NT2/D1 (cell line): Measurements from ENCODE around the gene CRTAC1.

ENCODE experiments used
- SUZ12 ChIP-seq: IDR thresholded peaks from 2 replicates; pipeline ENCODE4 v1.6.1; 2011; ENCODE audit not compliant: insufficient read length, insufficient read depth; ENCODE audit errors: extremely low read depth
- YY1 ChIP-seq: IDR thresholded peaks from 2 replicates; pipeline ENCODE4 v1.6.1; 2011; ENCODE audit not compliant: insufficient read length, insufficient read depth
- ZNF274 ChIP-seq: IDR thresholded peaks from 2 replicates; pipeline ENCODE4 v1.6.1; 2011; ENCODE audit warnings: mild to moderate bottlenecking, low read depth, low read length

GRCh38 chr10:98019784-98020183 lies 10.6 kb downstream of the CRTAC1 start:
- TF ChIP-seq ZNF274, result no peak
- no peak for TF ChIP-seq YY1
- no peak for TF ChIP-seq SUZ12
